Measurements from ENCODE around the gene RNF166. TPM values are rescaled to one million over a fixed set of nuclear protein-coding genes. Genes with fewer than 3 reads are reported as not detected.

RNF166 gene
- total and polyA plus RNA-seq, 8 donors = 9.7 to 40.9 (median 11.8) TPM

DNA sequence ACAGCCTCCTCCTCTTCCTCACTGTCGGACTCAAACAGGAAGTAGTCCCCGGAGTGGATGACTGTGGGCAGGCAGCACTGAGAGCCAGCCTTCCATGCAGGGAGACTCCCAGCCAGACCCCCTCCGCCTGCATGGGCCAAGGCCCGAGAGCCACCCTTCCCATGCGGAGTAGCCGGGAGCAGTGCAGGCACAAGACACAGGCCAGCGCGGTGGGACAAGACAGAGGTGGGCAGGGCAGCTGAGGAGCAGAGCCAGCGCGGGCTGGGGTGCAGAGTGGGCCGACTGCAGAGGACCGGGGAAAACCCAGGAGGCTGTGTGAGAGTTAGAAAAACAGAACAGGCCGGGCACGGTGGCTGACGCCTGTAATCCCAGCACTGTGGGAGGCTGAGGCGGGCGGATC, 17.7 kb upstream of the RNF166 start:
- Histone ChIP-seq H3K27me3 (no peaks in the 10 kb centered on the region), H3K4me1 (no peaks in the 10 kb centered on the region), H3K36me3 (peaks cover 0 to 12% (median 0%) of the 10 kb centered on the region in 3 donors), H3K27ac (no peak overlapping the region), H3K9me3 (no peaks in the 10 kb centered on the region), H3K4me3 (no peak overlapping the region)
- TF ChIP-seq, protein P1, sequence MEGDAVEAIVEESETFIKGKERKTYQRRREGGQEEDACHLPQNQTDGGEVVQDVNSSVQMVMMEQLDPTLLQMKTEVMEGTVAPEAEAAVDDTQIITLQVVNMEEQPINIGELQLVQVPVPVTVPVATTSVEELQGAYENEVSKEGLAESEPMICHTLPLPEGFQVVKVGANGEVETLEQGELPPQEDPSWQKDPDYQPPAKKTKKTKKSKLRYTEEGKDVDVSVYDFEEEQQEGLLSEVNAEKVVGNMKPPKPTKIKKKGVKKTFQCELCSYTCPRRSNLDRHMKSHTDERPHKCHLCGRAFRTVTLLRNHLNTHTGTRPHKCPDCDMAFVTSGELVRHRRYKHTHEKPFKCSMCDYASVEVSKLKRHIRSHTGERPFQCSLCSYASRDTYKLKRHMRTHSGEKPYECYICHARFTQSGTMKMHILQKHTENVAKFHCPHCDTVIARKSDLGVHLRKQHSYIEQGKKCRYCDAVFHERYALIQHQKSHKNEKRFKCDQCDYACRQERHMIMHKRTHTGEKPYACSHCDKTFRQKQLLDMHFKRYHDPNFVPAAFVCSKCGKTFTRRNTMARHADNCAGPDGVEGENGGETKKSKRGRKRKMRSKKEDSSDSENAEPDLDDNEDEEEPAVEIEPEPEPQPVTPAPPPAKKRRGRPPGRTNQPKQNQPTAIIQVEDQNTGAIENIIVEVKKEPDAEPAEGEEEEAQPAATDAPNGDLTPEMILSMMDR (IDR thresholded peaks at IDR 0.05) = no peak
- 87 to 94% methylated on average over 16 to 17 of the region's 17 CpGs for WGBS, 2 donors
- intact Hi-C loops (cut with DNase I) = no loop called here
- FAIRE-seq = no peak
- no peak for ATAC-seq
- DNase-seq = no peak

- WGBS, 2 donors = 76 to 95% methylated on average over 7 to 8 of the region's 8 CpGs
These were observed 17.3 kb upstream of the RNF166 start for GRCh38 chr16:88723507-88723887.

GRCh38 chr16:88722784-88723506, 16.7 kb upstream of the RNF166 start:
- peaks cover 0 to 12% (median 0%) of the 10 kb centered on the region in 3 donors for H3K36me3 ChIP-seq
- WGBS, 2 donors = 87 to 89% methylated on average over 37 to 39 of the region's 39 CpGs
- FAIRE-seq (no peak), DNase-seq (no peak), ATAC-seq (no peak)
- H3K4me1 ChIP-seq = no peaks in the 10 kb centered on the region
- H3K27me3 ChIP-seq = no peaks in the 10 kb centered on the region
- TF ChIP-seq, protein P1 (IDR thresholded peaks at IDR 0.05) = no peak
- no peak overlapping the region for H3K27ac ChIP-seq
- intact Hi-C loops (cut with DNase I) = no loop called here
- no peak overlapping the region for H3K4me3 ChIP-seq
- no peaks in the 10 kb centered on the region for H3K9me3 ChIP-seq

More at GRCh38 chr16:88723507-88723887, 17.3 kb upstream of the RNF166 start:
- Histone ChIP-seq H3K36me3 (peaks cover 0 to 12% (median 0%) of the 10 kb centered on the region in 3 donors), H3K4me1 (no peaks in the 10 kb centered on the region), H3K27ac (no peak overlapping the region), H3K27me3 (no peaks in the 10 kb centered on the region), H3K4me3 (no peak overlapping the region), H3K9me3 (no peaks in the 10 kb centered on the region)
- TF ChIP-seq, protein P1 (IDR thresholded peaks at IDR 0.05) = no peak
- no peak for FAIRE-seq
- intact Hi-C loops (cut with DNase I) = no loop called here
- no peak for ATAC-seq
- no peak for DNase-seq

DNA sequence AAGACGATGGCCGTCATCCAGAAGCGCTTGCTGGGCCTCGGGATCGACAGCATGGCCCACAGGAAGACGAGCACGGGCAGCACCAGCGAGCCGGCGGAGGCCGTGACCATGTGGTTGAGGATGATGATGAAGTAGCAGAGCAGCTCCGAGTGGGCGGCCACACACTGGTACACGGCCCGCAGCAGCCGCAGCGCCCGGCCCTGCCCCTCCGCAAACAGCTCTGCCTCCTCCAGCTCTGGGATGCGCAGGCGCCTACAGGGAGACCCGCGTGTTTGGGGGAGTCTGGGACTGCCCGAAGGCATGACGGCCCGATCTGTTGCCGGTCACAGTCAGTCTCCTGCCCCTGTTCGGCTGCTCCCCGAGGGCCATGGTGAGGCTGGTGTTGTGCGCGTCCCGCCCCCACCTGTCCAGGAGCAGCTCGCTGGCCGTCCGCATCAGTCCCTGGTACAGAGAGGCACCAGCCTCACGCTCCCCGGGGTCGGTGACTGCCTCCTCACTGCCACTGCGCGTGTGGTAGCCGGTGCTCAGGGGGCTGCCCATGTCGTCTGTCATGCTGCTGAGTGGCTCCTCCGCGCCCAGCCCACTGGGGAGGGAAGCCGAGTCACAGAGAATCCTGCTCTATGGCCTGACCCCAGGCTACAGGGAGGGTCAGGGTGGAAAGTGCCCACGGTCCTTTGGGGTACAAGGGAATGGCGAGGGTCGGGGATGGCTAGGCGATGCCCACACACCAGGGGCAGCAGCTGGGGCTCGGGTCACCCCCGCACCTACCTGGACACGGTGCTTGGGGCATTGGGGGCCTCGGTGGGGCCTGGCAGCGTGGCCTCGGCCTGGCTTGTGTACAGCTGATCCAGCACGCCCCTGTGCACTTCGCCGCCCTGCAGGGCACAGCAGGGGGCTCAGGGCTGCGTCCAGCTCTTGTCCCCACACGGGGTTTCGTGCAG, 15.9 kb upstream of the RNF166 start:
- Histone ChIP-seq H3K27ac (no peak overlapping the region), H3K4me1 (no peaks in the 10 kb centered on the region), H3K4me3 (no peak overlapping the region), H3K27me3 (no peaks in the 10 kb centered on the region), H3K36me3 (peaks cover 0 to 12% (median 0%) of the 10 kb centered on the region in 3 donors), H3K9me3 (no peaks in the 10 kb centered on the region)
- DNase-seq (no peak), ATAC-seq (no peak), FAIRE-seq (no peak)
- TF ChIP-seq, protein P1 (IDR thresholded peaks at IDR 0.05) = no peak
- intact Hi-C loops (cut with DNase I) = no loop called here
- 94 to 96% methylated on average over 61 of the region's 61 CpGs for WGBS, 2 donors

Data from pancreas (tissue), 10 donors.